GM23338 (cell line): ENCODE measurements around the gene NCOR2. TPM values are rescaled to one million over a fixed set of nuclear protein-coding genes. Genes with fewer than 3 reads are reported as not detected.

ENCODE experiments used
- ATAC-seq: fragments of 200-7000 bp; cut with Tn5 transposase; 3 replicates; pipeline ENCODE4 v1.9.1; 2020
- DNase-seq: peaks from one replicate; pipeline ENCODE4 v3.0.0-alpha.2; 2015; ENCODE audit warnings: low spot score
- H2AFZ ChIP-seq: fragments of 200-600 bp; sonication (generic); 2 replicates; pipeline ENCODE4 v1.8.0; 2016; ENCODE audit warnings: antibody characterized with exemption, mild to moderate bottlenecking, moderate library complexity
- H3F3A ChIP-seq: fragments of 200-600 bp; sonication (generic); replicated peaks from 2 replicates; pipeline ENCODE4 v1.8.0; 2017; ENCODE audit warnings: antibody characterized with exemption, mixed run types, low read depth
- H3K27ac ChIP-seq: fragments of 200-600 bp; sonication (generic); 2 replicates; pipeline ENCODE4 v1.6.1; 2016; ENCODE audit warnings: low read depth
- H3K27me3 ChIP-seq: fragments of 200-600 bp; sonication (generic); 2 replicates; pipeline ENCODE4 v1.8.0; 2016; ENCODE audit warnings: mild to moderate bottlenecking, mixed run types, moderate library complexity; ENCODE audit not compliant: insufficient read depth
- H3K36me3 ChIP-seq: fragments of 200-600 bp; sonication (generic); 2 replicates; pipeline ENCODE4 v1.8.0; 2016; ENCODE audit warnings: mild to moderate bottlenecking; ENCODE audit not compliant: insufficient read depth
- H3K4me1 ChIP-seq: fragments of 200-600 bp; sonication (generic); 2 replicates; pipeline ENCODE4 v1.8.0; 2016; ENCODE audit warnings: mild to moderate bottlenecking, moderate library complexity; ENCODE audit not compliant: insufficient read depth
- H3K4me2 ChIP-seq: fragments of 200-600 bp; sonication (generic); 2 replicates; pipeline ENCODE4 v1.7.1; 2017; ENCODE audit warnings: mixed run types
- H3K4me3 ChIP-seq: fragments of 200-600 bp; sonication (generic); 2 replicates; pipeline ENCODE4 v1.6.1; 2016; ENCODE audit warnings: mixed run types
- H3K79me2 ChIP-seq: fragments of 200-600 bp; sonication (generic); replicated peaks from 2 replicates; pipeline ENCODE4 v1.8.0; 2017; ENCODE audit warnings: mild to moderate bottlenecking; ENCODE audit not compliant: insufficient read depth
- H3K9me2 ChIP-seq: fragments of 200-600 bp; sonication (generic); 2 replicates; pipeline ENCODE4 v1.8.0; 2017; ENCODE audit not compliant: insufficient read depth
- H4K20me1 ChIP-seq: fragments of 200-600 bp; sonication (generic); replicated peaks from 2 replicates; pipeline ENCODE4 v1.8.0; 2017; ENCODE audit warnings: mild to moderate bottlenecking; ENCODE audit not compliant: insufficient read depth
- H3K27ac Mint-ChIP-seq: 2 replicates; pipeline ENCODE4 v1.8.0; 2020; ENCODE audit warnings: inconsistent platforms, mild to moderate bottlenecking, moderate library complexity, mixed read lengths
- H3K27me3 Mint-ChIP-seq: 3 replicates; pipeline ENCODE4 v1.8.0; 2022; ENCODE audit warnings: low read depth, mild to moderate bottlenecking, moderate library complexity, mixed read lengths, inconsistent platforms; ENCODE audit not compliant: insufficient read depth, poor library complexity
- H3K36me3 Mint-ChIP-seq: 3 replicates; pipeline ENCODE4 v1.8.0; 2021; ENCODE audit warnings: low read depth, mild to moderate bottlenecking, inconsistent platforms, moderate library complexity, mixed read lengths
- H3K4me1 Mint-ChIP-seq: 3 replicates; pipeline ENCODE4 v1.8.0; 2020; ENCODE audit warnings: mild to moderate bottlenecking, inconsistent platforms, mixed read lengths
- H3K4me3 Mint-ChIP-seq: 3 replicates; pipeline ENCODE4 v1.8.0; 2021; ENCODE audit warnings: moderate library complexity, mild to moderate bottlenecking, inconsistent platforms, mixed read lengths
- H3K9me3 Mint-ChIP-seq: 3 replicates; pipeline ENCODE4 v1.8.0; 2020; ENCODE audit warnings: moderate library complexity, mild to moderate bottlenecking, inconsistent platforms, mixed read lengths
- CREB1 ChIP-seq: fragments of 250-450 bp; sonication (Bioruptor Pico); IDR thresholded peaks from 2 replicates; pipeline ENCODE4 v1.5.0; 2020; ENCODE audit warnings: low read depth, mild to moderate bottlenecking, moderate library complexity
- CTCF ChIP-seq, 2 experiments: fragments of 200-600 bp in 1 of 2; sonication (generic) in 1 of 2; conservative IDR thresholded peaks; 2 replicates each; pipeline versions ENCODE4 v1.5.1 to v1.6.1; 2016 to 2017; ENCODE audit warnings: antibody characterized with exemption in 2 of 2, low read depth in 2 of 2, mild to moderate bottlenecking in 2 of 2, moderate library complexity in 1 of 2
- ETS1 ChIP-seq: IDR thresholded peaks from 2 replicates; pipeline ENCODE4 v1.6.1; 2016; ENCODE audit warnings: antibody characterized with exemption
- EZH2 ChIP-seq: fragments of 200-600 bp; sonication (generic); IDR thresholded peaks from one replicate; pipeline ENCODE4 v1.8.0; 2017; ENCODE audit warnings: antibody characterized with exemption, mild to moderate bottlenecking, low read depth; ENCODE audit not compliant: unreplicated experiment
- EZH2phosphoT487 ChIP-seq: fragments of 200-600 bp; sonication (generic); IDR thresholded peaks from one replicate; pipeline ENCODE4 v1.8.1; 2018; ENCODE audit warnings: antibody characterized with exemption; ENCODE audit not compliant: unreplicated experiment
- JUNB ChIP-seq: IDR thresholded peaks from one replicate; pipeline ENCODE4 v1.6.1; 2016; ENCODE audit warnings: antibody characterized with exemption; ENCODE audit not compliant: unreplicated experiment
- NANOG ChIP-seq: IDR thresholded peaks from 2 replicates; pipeline ENCODE4 v1.6.1; 2016; ENCODE audit warnings: antibody characterized with exemption, borderline replicate concordance
- POLR2AphosphoS5 ChIP-seq: IDR thresholded peaks from 2 replicates; pipeline ENCODE4 v1.6.1; 2016; ENCODE audit warnings: antibody characterized with exemption, low read depth
- REST ChIP-seq: IDR thresholded peaks from one replicate; pipeline ENCODE4 v1.6.1; 2018; ENCODE audit warnings: antibody characterized with exemption; ENCODE audit not compliant: unreplicated experiment
- STAT1 ChIP-seq: IDR thresholded peaks from one replicate; pipeline ENCODE4 v1.6.1; 2016; ENCODE audit warnings: antibody characterized with exemption; ENCODE audit not compliant: unreplicated experiment
- ZNF114 ChIP-seq: fragments of 250-450 bp; sonication (Bioruptor Pico); IDR thresholded peaks from 2 replicates; pipeline ENCODE4 v1.5.0; 2020; ENCODE audit warnings: mild to moderate bottlenecking, moderate library complexity
- ZNF331 ChIP-seq: fragments of 250-450 bp; sonication (Bioruptor Pico); IDR thresholded peaks from 2 replicates; pipeline ENCODE4 v1.5.0; 2020; ENCODE audit warnings: low read depth, mild to moderate bottlenecking, moderate library complexity
- ZNF462 ChIP-seq: fragments of 250-450 bp; sonication (Bioruptor Pico); IDR thresholded peaks from 2 replicates; pipeline ENCODE4 v1.5.0; 2020; ENCODE audit warnings: mild to moderate bottlenecking, moderate library complexity
- polyA plus RNA-seq: library from polyadenylated mRNA; unstranded; fragments of >200 nt; fragmentation: Nextera tagmentation; extraction: Ambion mirVana; gene quantifications from 2 replicates; pipeline ENCODE4 v1.2.1, GENCODE V29; 2016
- total RNA-seq: library from RNA; depleted of rRNA; stranded (reverse); fragments of >200 nt; shearing (Covaris generic); gene quantifications from 2 replicates; pipeline ENCODE4 v1.2.3, GENCODE V29; 2014

Gene NCOR2
- total and polyA plus RNA-seq, 2 experiments from 2014 or later, result 69.6 to 190 TPM

- H3K4me2 ChIP-seq, result no peak overlapping the region
- H4K20me1 ChIP-seq, result peaks cover 61% of the 10 kb centered on the region
- TF ChIP-seq EZH2 (no peak), POLR2AphosphoS5 (no peak), STAT1 (no peak), NANOG (no peak), REST (no peak), JUNB (no peak), CTCF (conservative IDR thresholded peaks at IDR 0.05; ENCODE audit: low read depth in 2 of 2) (no peak), ZNF114 (no peak), ETS1 (no peak), ZNF462 (no peak), CREB1 (CRISPR knock-in tag) (no peak), EZH2phosphoT487 (no peak), ZNF331 (CRISPR knock-in tag) (no peak)
- peaks cover 18% of the 10 kb centered on the region for H3K27me3 Mint-ChIP-seq
- no peak overlapping the region for H3K4me3 Mint-ChIP-seq
- ATAC-seq (no peak), DNase-seq (no peak)
- peaks cover 10% of the 10 kb centered on the region; the same call in 1 of the 2 replicates for H3F3A ChIP-seq
- peaks cover 64% of the 10 kb centered on the region for H3K4me1 Mint-ChIP-seq
- H3K9me2 ChIP-seq, result no peaks in the 10 kb centered on the region
- H3K27ac ChIP-seq, result no peak overlapping the region
- H2AFZ ChIP-seq, result no peak overlapping the region
- no peaks in the 10 kb centered on the region for H3K36me3 ChIP-seq
- H3K27me3 ChIP-seq, result no peaks in the 10 kb centered on the region
- H3K9me3 Mint-ChIP-seq, result no peaks in the 10 kb centered on the region
- H3K4me3 ChIP-seq, result no peak overlapping the region
- H3K27ac Mint-ChIP-seq, result no peak overlapping the region; the same call in 1 of the 2 replicates
- peaks cover 18% of the 10 kb centered on the region for H3K36me3 Mint-ChIP-seq
- H3K79me2 ChIP-seq, result peaks cover 100% of the 10 kb centered on the region
- peaks cover 55% of the 10 kb centered on the region for H3K4me1 ChIP-seq
Measured at GRCh38 chr12:124548854-124549378, 18.5 kb downstream of the NCOR2 start.
